GM12801 (cell line): Measurements from ENCODE around the gene ELAVL3.

Source experiments
- TF ChIP-seq, protein P1 (sequence below): IDR thresholded peaks from one replicate; pipeline ENCODE4 v1.5.1; 2011; ENCODE audit warnings: control low read depth; ENCODE audit not compliant: insufficient read length; ENCODE audit errors: extremely low read depth

ELAVL3 gene

DNA sequence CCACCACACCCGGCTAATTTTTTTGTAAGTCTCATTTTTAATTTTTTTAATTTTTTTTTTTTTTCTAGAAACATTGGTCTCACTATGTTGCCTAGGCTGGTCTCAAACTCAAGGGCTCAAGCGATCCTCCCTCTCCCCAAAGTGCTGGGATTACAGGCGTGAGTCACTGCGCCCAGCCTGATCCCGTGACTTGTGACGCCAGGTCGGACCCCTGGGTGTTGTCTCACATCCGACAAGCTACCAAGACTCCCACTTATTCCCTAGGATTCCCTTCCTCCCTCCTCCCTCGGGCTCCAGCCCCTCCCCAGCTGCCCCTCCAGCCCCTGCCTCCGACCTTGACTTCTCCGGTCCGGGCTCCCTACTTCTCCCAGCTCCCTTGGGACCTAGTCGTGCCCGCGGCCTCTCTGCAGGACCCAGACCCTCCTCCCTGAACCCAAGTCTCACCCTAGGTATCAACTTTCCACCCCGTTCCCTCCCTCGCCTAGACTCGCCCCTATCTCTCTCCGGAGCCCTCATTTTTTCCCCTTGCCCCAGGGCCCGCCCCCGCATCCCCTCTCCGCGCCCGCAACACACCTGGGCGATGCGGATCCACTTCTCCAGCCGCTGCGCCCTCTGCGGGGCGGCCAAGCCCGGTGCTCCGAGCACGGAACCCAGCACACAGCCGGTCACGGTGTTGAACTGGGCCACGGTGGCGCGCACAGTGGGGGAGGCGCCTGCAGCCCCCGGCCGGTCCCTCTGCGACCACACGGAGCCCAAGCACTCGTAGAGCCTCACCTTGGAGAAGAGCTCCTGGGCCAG is 74.8 kb downstream of the ELAVL3 start:
- TF ChIP-seq, protein P1, sequence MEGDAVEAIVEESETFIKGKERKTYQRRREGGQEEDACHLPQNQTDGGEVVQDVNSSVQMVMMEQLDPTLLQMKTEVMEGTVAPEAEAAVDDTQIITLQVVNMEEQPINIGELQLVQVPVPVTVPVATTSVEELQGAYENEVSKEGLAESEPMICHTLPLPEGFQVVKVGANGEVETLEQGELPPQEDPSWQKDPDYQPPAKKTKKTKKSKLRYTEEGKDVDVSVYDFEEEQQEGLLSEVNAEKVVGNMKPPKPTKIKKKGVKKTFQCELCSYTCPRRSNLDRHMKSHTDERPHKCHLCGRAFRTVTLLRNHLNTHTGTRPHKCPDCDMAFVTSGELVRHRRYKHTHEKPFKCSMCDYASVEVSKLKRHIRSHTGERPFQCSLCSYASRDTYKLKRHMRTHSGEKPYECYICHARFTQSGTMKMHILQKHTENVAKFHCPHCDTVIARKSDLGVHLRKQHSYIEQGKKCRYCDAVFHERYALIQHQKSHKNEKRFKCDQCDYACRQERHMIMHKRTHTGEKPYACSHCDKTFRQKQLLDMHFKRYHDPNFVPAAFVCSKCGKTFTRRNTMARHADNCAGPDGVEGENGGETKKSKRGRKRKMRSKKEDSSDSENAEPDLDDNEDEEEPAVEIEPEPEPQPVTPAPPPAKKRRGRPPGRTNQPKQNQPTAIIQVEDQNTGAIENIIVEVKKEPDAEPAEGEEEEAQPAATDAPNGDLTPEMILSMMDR, result no peak

DNA sequence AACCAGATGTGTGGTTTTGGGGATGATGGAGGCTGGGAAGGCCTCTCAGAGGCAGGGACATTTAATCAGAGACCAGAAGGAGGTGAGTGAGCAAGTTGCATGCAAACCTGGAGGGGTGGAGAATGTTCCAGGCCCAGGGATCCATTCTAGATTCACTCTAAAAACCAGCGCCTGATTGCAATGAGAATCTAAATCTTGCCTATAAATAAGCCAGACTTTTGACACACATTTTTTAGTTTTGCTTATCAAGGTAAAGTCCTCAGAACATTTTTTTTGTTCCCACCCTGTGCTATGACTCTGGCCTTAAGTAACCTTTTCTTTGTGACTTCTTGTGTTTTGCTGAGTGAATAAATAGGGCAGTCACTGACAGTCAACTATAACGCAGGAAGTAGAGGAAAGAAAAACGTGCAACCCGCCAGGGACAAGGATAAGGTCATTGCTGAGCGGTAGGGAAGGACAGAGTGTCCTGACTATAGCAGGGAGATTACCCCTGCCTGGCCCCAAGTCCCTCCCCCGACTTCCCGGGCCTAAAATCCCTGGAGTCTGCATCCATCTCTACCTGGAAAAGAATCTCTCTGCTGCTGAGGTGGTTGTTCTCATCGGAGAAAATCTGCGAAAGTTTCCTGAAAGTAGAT is 76.1 kb downstream of the ELAVL3 start:
- TF ChIP-seq, protein P1, result no peak

DNA sequence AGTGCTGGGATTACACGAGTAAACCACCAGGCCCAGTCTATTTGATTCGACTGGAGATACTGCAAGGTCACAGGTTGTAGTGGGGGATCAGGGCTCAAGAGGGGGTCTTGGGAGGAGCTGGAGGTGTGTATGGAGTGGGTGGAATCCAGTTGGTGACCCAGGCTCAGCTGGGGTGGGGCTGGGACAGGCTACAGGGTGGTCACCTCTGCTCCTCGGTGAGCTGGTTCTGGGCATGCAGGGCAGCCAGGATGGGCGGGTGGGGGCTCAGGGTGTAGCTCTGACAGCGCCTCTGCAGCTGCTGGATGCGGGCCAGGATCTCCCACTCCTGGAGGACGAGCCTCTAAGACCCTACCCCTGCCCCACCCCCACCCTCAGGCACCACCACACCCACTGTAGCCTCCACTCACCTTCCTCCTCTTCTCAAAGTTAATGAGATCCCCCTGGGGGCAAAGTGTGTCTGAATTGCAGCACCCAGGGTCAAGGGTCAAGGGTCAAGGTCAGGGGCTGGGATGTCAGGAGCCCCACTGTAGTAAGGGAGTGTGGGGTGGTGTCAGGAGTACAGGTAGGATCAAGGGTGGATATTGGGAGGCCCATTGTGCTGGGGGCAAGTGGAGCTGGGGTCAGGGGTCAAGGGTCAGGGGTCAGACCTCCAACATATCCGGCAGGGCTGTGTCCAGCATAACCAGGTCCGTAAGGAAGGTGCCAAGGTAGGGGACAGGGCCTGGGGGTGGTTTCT is 78.9 kb downstream of the ELAVL3 start:
- TF ChIP-seq, protein P1, result no peak
